Mucosa of rectum (tissue), 2 donors: ENCODE data around the gene ITPR1.

Experiments used
- H3K27ac ChIP-seq, 2 donors: one replicate each; pipeline ENCODE4 v1.7.0; 2013; ENCODE audit warnings: inconsistent platforms in 2 of 2, low read depth in 2 of 2, low read length in 2 of 2
- H3K27me3 ChIP-seq, 2 donors: one replicate each; pipeline ENCODE4 v1.7.0; 2013; ENCODE audit warnings: low read length in 2 of 2; ENCODE audit not compliant: control insufficient read depth in 2 of 2, insufficient read depth in 2 of 2
- H3K36me3 ChIP-seq, 2 donors: one replicate each; pipeline ENCODE4 v1.7.0; 2013; ENCODE audit warnings: low read length in 2 of 2; ENCODE audit not compliant: control insufficient read depth in 2 of 2, insufficient read depth in 2 of 2
- H3K4me1 ChIP-seq, 2 donors: one replicate each; pipeline ENCODE4 v1.7.0; 2013; ENCODE audit warnings: low read length in 2 of 2, mild to moderate bottlenecking in 1 of 2; ENCODE audit not compliant: control insufficient read depth in 2 of 2, insufficient read depth in 2 of 2
- H3K4me3 ChIP-seq, 2 donors: one replicate each; pipeline ENCODE4 v1.7.0; 2013; ENCODE audit warnings: low read length in 2 of 2
- H3K9ac ChIP-seq, 2 donors: one replicate each; pipeline ENCODE4 v1.7.0; 2013; ENCODE audit warnings: low read length in 2 of 2, low read depth in 1 of 2, mild to moderate bottlenecking in 1 of 2
- H3K9me3 ChIP-seq, 2 donors: one replicate each; pipeline ENCODE4 v1.7.0; 2013; ENCODE audit warnings: low read length in 2 of 2; ENCODE audit not compliant: control insufficient read depth in 2 of 2
- donor health status: healthy.
- donor health status: Normal muscosa, but diverticular disease.

Gene ITPR1

DNA sequence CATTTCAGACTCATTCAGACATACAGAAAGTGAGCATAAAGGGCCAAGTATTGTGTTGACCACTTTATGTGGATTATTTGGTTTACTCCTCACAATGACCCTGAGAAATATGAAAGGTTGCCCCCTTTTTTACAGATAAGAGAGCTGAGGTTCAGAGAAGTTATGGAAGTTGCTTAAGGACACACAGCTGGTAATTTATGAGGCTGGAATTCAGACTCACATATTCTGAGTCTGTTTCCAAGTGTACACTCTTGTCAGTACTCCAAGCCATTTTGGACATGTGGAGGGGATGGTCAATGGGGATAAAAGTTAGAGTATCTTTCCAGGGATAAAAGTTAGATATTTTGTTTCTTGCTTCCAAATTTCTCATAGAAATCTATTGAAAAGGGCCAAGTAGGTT, 15.9 kb downstream of the ITPR1 start:
- H3K9ac ChIP-seq = no peak overlapping the region
- H3K9me3 ChIP-seq = no peaks in the 10 kb centered on the region
- H3K4me1 ChIP-seq = peaks cover 8 to 15% of the 10 kb centered on the region in 2 donors
- H3K4me3 ChIP-seq = no peak overlapping the region
- H3K27ac ChIP-seq = no peak overlapping the region
- no peaks in the 10 kb centered on the region for H3K36me3 ChIP-seq
- no peaks in the 10 kb centered on the region for H3K27me3 ChIP-seq

DNA sequence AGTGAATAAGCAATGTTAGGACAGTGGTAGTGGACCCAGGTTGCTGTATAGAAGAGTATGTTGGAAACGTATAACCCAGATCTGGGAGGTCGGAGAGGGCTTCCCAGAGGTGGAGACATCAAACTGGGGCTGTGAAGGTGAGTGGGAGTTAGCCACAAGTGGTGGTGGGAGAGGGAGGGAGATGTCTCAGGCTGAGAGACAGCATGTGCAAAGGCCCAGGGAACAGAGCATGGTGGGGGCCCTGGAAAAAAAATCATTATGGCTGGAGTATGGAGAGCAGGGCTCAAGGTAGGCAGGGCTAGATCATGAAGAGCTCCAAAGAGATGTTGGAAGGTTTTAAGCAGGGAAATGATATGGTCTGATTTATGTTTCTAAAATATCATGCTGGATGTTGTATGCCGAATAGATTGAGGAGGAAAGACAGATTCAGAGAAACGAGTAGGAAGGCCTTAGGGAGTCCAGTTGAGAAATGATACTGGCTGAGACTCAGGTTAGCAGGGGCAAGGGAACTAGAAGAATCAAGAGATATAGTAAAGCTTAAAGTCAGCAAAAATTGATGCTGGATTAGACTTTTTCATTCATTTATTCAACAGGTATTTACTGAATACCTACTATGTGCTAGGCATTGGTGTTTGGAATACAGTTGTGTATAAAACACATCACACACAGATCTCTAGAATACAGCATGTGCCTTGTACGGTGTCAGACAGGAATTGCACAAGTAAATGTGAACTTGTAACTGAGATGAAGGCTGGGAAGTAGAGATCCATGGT, 17.0 kb downstream of the ITPR1 start:
- H3K9me3 ChIP-seq = no peaks in the 10 kb centered on the region
- H3K4me3 ChIP-seq = no peak overlapping the region
- H3K27me3 ChIP-seq = no peaks in the 10 kb centered on the region
- H3K4me1 ChIP-seq = peaks cover 0 to 4% of the 10 kb centered on the region in 2 donors
- H3K9ac ChIP-seq = no peak overlapping the region
- no peaks in the 10 kb centered on the region for H3K36me3 ChIP-seq
- no peak overlapping the region for H3K27ac ChIP-seq

- H3K36me3 ChIP-seq = no peaks in the 10 kb centered on the region
- H3K9me3 ChIP-seq = no peaks in the 10 kb centered on the region
- H3K4me3 ChIP-seq = no peak overlapping the region
- no peaks in the 10 kb centered on the region for H3K27me3 ChIP-seq
- no peak overlapping the region for H3K9ac ChIP-seq
- H3K27ac ChIP-seq = no peak overlapping the region
- no peaks in the 10 kb centered on the region for H3K4me1 ChIP-seq
Measured at GRCh38 chr3:4511491-4512262, 18.5 kb downstream of the ITPR1 start.

DNA sequence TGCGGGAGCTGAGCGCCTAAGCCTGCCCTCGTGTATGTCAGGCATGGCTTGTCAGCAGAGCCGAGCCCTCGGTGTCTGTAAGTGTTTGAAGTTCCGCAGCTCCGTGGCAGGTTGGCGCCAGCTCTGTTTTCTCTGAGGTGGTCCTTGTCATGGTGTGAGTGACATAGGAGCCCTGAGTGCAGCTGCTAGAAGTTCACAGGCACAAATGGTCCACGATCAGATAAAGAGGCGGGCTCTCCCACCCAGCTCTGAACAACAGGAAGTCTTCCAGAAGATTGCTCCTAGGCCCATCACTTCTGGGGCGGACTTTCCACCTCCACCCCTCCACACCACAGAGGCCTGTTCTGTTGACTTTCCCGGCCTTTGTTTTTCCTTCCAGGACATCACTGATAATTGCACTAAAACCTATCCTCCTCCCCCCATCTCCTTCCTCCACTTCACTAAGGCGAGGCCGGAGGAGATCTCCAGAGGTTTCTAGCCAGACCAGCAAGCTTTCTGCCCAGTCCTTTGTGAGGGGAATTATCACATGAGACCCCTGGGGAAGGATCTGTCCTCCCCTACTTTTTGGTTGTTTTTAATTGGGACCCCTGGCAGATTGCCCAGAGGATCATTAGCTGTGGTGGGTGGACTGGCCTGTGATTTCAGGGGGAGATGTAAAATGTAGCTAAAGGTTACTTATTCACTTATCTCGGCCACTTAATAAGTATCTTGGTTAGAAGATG, 19.9 kb downstream of the ITPR1 start:
- Histone ChIP-seq H3K9ac (no peak overlapping the region), H3K9me3 (no peaks in the 10 kb centered on the region), H3K27me3 (no peaks in the 10 kb centered on the region), H3K4me3 (no peak overlapping the region), H3K36me3 (no peaks in the 10 kb centered on the region), H3K4me1 (peaks cover 0 to 5% of the 10 kb centered on the region in 2 donors), H3K27ac (no peak overlapping the region)

DNA sequence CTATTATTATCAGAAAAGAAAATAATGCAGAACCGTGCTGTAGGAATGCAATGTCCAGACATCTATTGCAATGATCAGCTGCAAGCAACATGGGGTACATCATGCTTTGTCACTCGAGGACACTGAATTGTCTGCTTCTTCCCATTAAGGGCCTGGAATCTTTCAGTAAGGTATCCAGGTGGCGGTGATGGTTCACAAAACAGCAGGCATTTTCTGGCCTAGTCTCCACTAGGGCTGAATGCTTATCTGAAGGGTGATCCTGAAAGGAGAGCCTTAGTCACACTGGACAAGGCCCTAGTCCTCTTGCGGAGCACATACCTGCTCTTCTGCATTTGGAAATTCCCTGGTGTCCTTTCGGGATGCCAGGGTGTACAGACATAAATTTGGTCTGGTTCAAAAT, 21.2 kb downstream of the ITPR1 start:
- Histone ChIP-seq H3K9me3 (no peaks in the 10 kb centered on the region), H3K9ac (no peak overlapping the region), H3K4me1 (peaks cover 0 to 5% of the 10 kb centered on the region in 2 donors), H3K4me3 (no peak overlapping the region), H3K36me3 (no peaks in the 10 kb centered on the region), H3K27ac (no peak overlapping the region), H3K27me3 (no peaks in the 10 kb centered on the region)

GRCh38 chr3:4514916-4515315, 21.8 kb downstream of the ITPR1 start:
- H3K27ac ChIP-seq = no peak overlapping the region
- H3K27me3 ChIP-seq = no peaks in the 10 kb centered on the region
- no peaks in the 10 kb centered on the region for H3K36me3 ChIP-seq
- peaks cover 0 to 5% of the 10 kb centered on the region in 2 donors for H3K4me1 ChIP-seq
- H3K9me3 ChIP-seq = no peaks in the 10 kb centered on the region
- H3K9ac ChIP-seq = no peak overlapping the region
- no peak overlapping the region for H3K4me3 ChIP-seq

- Histone ChIP-seq H3K27ac (no peak overlapping the region), H3K9me3 (no peaks in the 10 kb centered on the region), H3K9ac (no peak overlapping the region), H3K27me3 (no peaks in the 10 kb centered on the region), H3K36me3 (no peaks in the 10 kb centered on the region), H3K4me1 (peaks cover 0 to 5% of the 10 kb centered on the region in 2 donors), H3K4me3 (no peak overlapping the region)
Measured at GRCh38 chr3:4515916-4516579, 22.9 kb downstream of the ITPR1 start.

- no peaks in the 10 kb centered on the region for H3K36me3 ChIP-seq
- H3K9ac ChIP-seq = no peak overlapping the region
- no peak overlapping the region for H3K4me3 ChIP-seq
- H3K9me3 ChIP-seq = no peaks in the 10 kb centered on the region
- no peaks in the 10 kb centered on the region for H3K27me3 ChIP-seq
- H3K4me1 ChIP-seq = peaks cover 0 to 5% of the 10 kb centered on the region in 2 donors
- no peak overlapping the region for H3K27ac ChIP-seq
Measured at GRCh38 chr3:4517093-4517492, 23.9 kb downstream of the ITPR1 start.

DNA sequence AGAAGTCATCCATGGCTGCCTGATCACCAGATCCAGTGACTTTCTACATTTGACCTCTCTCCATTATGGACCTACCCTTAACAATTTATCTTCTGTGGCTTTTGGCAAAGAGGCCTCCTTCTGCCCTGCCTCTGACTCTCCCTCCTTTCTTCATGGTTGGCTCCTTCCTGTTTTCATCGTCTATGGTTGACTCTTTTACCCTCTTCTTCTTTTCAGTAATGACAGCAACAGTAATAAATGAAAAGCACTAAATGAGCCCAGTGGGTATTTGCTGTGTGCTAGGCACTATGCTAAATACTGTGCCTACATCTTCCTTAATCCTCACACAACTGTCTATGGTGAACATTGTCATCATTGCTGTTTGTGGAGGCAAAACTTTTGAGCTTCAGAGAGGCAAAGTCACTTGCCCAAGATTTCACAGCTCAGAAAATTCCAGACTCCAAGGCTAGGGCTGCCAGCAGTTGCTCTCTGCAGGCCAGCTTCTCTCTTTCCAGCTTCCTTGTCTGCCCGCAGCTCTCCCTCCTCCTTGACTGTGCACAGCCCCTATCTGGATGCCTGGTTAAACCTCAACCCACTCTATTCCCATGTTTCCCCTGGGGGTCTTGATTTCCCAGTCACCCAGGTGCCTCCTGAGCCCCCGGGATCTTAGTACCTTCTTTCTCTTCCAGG, 24.6 kb downstream of the ITPR1 start:
- Histone ChIP-seq H3K36me3 (no peaks in the 10 kb centered on the region), H3K27ac (no peak overlapping the region), H3K9me3 (no peaks in the 10 kb centered on the region), H3K27me3 (no peaks in the 10 kb centered on the region), H3K9ac (no peak overlapping the region), H3K4me3 (no peak overlapping the region), H3K4me1 (peaks cover 0 to 5% of the 10 kb centered on the region in 2 donors)
